Astrocyte of the cerebellum (primary cell): ENCODE results near the gene TTC27.
"Not testable (repeated sequence)": the region's sequence is repeated elsewhere in the genome, so short reads cannot be mapped to it uniquely, and the experiment has no call there.

Source experiments
- DNase-seq: peaks from one replicate; pipeline ENCODE4 v3.0.0-alpha.2; 2011; ENCODE audit warnings: low read depth
- H3K4me3 ChIP-seq: 2 replicates; pipeline ENCODE4 v1.5.1; 2011; ENCODE audit warnings: mild to moderate bottlenecking, low read depth, low read length, moderate library complexity
- CTCF ChIP-seq: IDR thresholded peaks from 2 replicates; pipeline ENCODE4 v1.5.1; 2012; ENCODE audit warnings: low read length, low read depth, moderate library complexity, mild to moderate bottlenecking; ENCODE audit errors: missing control alignments
- in situ Hi-C: cut with HindIII; loops from 2 replicates; pipeline ENCODE4 v1.10.0; 2017; ENCODE audit warnings: low sequenced_read_pairs

TTC27 gene

GRCh38 chr2:32632089-32632488, 4.2 kb downstream of the TTC27 start:
- in situ Hi-C loops = no loop called here
- H3K4me3 ChIP-seq = no peak overlapping the region
- no peak for TF ChIP-seq CTCF
- DNase-seq = no peak

DNA sequence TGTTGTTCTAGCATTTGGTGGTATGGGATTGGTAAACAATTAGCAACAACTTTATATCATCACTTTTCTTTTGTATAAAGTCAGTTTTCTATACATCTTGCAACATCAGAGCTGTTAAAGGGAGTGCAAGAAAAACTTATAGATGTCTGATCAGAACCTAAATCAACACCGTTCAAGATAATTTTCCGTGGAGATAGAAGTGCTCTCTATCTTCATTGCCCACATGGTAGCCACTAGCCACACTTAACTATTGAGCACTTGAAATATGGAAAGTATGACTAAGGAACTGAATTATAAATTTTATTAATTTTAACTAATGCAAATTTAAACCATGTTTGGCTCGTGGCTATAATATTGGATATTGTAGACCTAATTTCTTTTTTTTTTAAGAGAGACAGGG, 5.2 kb downstream of the TTC27 start:
- H3K4me3 ChIP-seq = no peak overlapping the region
- in situ Hi-C loops = no loop called here
- no peak for DNase-seq
- no peak for TF ChIP-seq CTCF

- H3K4me3 ChIP-seq, DNase-seq, in situ Hi-C loops: not testable (repeated sequence)
These were observed 10.7 kb downstream of the TTC27 start for GRCh38 chr2:32638548-32638947.

GRCh38 chr2:32641180-32641579, 13.3 kb downstream of the TTC27 start:
- no peak for TF ChIP-seq CTCF
- in situ Hi-C loops = no loop called here

GRCh38 chr2:32647180-32647651, 19.4 kb downstream of the TTC27 start:
- in situ Hi-C loops = no loop called here
- no peak overlapping the region for H3K4me3 ChIP-seq
- no peak for TF ChIP-seq CTCF
- DNase-seq = no peak

More at GRCh38 chr2:32641180-32641579, 13.3 kb downstream of the TTC27 start:
- no peak for DNase-seq
- H3K4me3 ChIP-seq = no peak overlapping the region

DNA sequence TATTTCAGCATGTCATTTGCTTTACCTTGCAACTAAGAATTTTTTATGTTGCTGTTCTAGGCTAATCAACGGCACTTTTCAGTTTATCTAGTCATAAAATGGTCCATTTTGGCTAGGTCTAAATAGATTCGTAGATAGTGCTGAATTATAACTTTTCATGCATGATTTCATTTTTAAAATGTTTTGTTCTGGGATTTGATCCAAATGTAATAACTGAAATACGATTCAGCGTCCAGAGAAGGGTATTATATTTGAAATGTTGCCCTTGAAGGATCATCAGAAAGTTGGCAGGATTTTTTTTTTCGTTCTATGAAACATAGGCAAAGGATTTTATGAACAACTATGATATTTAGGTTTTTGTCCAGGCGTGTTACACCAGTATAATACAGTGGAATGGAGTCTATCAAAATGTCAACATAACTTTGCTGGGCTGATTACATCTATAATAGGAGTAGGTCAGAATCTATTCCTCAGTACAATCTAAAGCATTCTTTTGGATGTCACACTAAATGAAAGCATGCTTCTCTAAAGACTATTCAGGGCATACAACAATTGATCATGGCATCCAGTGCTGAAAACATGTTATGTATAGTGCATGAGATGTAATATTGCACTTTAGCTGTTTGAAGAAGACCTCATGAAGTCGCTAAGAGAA, 24.8 kb downstream of the TTC27 start:
- H3K4me3 ChIP-seq = no peak overlapping the region
- in situ Hi-C loops = no loop called here
- DNase-seq = peak; percentile 39
- no peak for TF ChIP-seq CTCF

DNA sequence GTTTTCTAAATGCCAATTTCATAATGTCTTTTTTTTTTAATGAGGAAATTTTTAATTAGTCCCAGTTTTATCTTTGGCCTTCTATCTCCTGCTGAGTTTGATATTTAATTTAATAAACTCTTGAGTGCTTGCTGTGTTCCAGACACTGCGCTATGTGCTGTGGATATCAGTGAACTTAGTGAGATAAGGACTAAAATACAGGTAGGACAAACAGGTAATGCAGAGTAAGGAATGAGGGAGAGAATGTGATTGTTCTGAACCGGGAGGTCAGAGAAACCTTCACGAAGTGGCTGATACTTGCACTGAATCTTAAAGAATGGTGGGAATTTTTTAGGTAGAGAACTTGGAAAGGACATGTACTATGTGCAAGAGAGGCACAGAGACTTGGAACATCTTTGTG, 28.2 kb downstream of the TTC27 start:
- no peak for DNase-seq
- in situ Hi-C loops = no loop called here
- no peak overlapping the region for H3K4me3 ChIP-seq
- no peak for TF ChIP-seq CTCF
